Endothelial cell of hepatic sinusoid (primary cell): ENCODE data around the gene ADGRF5.

Experiments
- in situ Hi-C: cut with HindIII; loops from 2 replicates; pipeline ENCODE4 v1.10.0; 2017; ENCODE audit warnings: low sequenced_read_pairs

ADGRF5 gene

DNA sequence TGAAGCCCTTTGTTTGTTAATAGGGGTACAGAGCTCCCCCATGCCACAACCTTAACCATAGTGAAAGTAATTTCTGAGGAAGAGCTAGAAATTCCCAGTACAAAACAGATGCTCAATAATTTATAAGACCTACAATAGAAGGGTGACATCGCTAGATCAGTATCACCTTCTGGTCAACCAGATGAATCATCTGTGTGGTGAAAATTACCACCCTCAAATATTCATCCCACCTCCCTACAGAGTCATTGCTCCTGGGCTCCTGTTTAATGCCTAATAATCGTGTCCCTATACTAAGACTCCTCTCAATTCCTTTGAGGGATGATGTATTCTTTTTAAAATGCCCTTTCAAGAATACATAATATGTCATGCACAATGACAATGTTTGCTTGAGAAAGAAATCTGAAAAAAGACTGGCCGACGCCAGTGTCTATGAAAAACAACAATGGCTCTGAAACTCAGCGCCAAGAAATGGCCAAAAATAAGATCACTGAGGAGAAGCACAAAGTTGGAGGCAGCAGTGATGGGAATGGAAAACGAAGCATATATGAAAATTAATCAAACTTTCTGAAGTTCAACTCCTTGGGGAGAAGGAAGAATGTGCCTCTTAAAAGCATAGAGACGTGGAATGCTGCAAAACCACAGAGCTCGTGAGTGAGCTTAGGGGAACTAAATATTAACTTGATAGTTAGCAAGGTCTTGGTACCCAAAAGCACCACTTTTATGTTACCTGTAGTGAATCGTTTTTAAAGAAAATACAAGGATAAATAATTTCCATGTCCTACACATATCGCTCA lies 11.0 kb upstream of the ADGRF5 start:
- in situ Hi-C loops: no loop called here

- in situ Hi-C loops: no loop called here
These were observed 9.7 kb upstream of the ADGRF5 start for GRCh38 chr6:46931416-46931815.

- in situ Hi-C loops: no loop called here
These were observed 8.6 kb upstream of the ADGRF5 start for GRCh38 chr6:46930331-46930730.

- in situ Hi-C loops: no loop called here
These were observed 5.3 kb upstream of the ADGRF5 start for GRCh38 chr6:46927066-46927465.

DNA sequence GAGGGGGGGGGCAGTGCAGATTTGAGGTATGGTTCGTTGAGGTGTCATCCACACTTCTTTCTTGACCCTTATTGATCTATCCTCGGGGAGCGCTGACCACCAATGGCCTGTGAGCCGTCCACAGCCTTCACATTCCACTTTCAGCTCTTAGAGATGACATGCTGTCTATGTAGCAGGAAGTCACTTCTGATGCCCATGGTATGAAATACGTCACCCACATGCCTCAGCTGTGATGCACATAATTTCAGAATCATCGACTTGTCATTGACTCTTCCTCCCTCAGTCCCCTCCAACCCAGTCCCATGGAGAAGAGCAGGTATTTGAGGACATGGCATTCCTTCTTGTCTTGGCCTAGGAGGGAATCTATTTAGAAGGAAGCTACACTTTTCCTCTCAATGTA lies 4.7 kb upstream of the ADGRF5 start:
- in situ Hi-C loops: no loop called here

DNA sequence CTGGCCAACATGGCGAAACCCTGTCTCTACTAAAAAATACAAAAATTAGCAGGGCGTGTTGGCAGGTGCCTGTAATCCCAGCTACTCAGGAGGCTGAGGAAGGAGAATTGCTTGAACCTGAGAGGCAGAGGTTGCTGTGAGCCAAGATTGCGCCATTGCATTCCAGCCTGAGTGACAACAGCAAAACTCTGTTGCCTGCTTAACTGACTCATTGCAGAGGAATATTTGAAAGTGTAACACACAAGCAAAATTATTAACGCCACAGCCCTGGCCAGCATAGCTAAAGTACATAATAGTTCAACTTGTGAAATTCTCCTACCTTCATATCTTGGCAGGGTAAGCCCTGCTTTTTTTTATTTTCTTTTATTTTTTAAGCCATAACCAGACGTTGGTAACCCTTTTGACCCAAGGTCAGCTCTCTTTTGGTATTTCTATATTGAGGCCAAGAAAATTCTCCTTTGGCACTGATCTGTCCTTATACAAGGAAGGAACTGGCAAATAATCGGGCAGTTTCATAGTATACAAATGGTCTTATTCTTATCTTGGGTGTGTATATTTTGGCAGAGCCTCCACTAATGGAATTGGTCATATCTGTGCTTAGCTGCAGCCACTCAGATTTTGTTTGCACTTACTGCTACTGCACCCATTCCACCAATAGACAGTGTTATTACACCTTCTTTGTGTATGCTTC lies 4.0 kb upstream of the ADGRF5 start:
- in situ Hi-C loops: no loop called here

GRCh38 chr6:46923476-46923875 lies 1.7 kb upstream of the ADGRF5 start:
- in situ Hi-C loops: no loop called here

- in situ Hi-C loops: no loop called here
These were observed 679 bp downstream of the ADGRF5 start for GRCh38 chr6:46921059-46921458.

DNA sequence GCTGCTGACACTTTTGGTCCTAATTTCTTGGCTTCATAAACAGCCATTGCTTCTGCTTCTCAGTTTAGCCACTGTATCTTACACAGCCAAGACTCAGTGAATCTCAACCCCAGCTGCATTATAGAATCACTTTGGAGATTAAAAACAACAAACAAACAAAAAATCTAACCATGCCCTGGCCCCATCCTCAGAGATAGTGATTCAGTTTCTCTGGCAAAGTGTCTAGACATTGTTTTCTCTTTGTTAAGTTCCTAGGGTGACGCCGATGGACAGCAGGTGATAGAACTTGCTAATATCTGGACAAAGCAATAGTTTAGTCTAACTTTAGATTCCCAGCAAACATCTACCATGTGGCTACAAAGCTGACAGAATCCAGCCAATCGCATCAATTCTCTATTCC lies 2.9 kb downstream of the ADGRF5 start:
- in situ Hi-C loops: no loop called here

DNA sequence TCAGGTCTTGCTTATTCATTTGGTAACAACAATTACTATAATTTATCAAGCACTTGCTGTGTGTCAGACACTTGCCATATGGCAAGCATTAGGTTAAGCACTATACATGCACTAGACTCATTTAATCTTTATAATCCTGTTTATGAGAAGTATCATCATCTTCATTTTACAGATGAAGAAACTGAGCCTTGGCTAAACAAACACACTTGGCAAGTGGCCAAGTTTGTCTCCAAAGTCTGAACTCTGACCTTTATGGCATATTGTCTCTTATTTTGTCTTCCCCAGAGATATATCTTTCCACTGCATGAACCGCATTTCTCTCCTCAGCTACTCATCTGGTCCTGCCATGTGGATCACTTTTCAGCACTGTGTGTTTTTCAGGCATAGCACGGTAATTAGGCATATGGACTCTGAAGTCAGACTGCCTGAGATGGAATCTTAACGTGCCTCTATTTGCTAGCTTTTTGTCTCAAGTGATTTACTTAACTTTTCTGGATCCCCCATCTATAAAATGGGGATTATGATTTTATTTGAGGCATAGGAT lies 4.7 kb downstream of the ADGRF5 start:
- in situ Hi-C loops: no loop called here

DNA sequence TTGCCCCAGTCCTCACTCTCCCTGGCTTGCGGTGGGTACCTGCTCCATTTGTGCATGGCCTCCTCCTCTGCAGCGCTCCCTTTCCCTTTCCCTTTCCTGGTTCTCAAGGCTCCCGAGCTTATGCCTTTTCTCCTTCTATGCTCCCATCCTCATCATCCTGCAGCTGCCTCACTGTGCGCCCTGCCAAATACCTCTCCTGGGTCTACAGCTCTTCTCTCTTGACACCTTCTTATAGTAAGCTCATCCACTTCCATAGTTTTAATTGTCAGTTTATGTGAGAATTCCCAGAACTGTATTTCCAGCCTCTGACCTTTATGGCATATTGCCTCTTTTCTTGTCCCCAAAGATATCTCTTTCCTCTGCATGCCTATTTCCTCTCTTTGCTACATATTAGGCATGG lies 5.9 kb downstream of the ADGRF5 start:
- in situ Hi-C loops: no loop called here

DNA sequence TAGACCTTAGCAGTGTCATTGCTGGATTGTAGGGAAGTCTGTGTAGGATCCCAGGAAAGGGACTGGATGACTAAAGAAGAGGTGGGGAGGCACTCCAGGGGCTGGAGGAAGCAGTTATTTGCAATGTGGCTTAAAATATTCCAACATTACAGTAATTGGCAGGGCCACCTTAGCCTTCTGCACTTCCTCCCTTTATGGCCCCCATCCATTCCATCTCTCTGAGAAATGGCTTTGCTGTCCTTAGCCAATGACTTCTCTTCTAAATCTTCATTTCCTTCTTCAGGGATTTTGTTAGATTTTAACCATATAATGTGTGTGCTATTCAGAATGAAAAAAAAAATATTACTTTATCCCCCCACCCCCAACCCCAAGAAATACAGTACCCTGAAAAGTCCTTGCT lies 6.4 kb downstream of the ADGRF5 start:
- in situ Hi-C loops: no loop called here

- in situ Hi-C loops: no loop called here
These were observed 7.4 kb downstream of the ADGRF5 start for GRCh38 chr6:46914279-46914810.

DNA sequence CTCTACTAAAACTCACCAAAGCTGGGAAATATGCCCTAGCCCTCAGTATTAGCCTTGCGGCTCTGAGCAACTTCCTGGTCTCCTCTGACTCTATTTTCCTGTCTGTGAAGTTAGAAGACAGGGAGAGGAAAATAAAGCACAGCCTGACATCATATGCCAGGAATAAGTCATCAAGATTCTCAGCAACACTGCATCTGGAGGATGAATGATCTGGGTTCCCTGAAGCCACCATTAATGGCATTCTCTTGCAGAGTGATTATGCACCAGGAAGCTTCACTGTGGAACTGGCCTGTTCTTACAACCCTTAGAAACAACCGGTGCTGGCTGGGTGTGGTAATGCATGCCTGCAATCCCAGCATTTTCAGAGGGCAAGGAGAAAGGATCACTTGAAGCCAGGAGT lies 12.4 kb downstream of the ADGRF5 start:
- in situ Hi-C loops: no loop called here

DNA sequence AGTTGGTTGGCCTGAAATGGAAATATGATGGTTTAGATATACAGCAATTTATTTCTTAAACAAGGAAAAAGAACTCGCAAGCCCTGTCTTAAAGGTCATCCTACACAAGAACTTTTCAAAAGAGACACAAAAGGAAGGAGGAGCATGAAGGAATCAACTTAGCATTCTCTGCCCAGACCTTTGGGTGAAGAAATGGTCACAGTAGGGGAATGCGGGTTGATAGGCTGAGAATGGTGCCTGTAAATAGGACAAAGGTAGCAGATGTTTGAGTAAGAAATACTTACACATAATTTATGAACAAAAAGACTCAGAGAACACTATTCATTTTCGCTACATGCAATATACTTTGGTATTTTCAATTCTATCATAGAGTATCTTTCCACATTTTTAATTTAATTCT lies 15.0 kb downstream of the ADGRF5 start:
- in situ Hi-C loops: no loop called here

DNA sequence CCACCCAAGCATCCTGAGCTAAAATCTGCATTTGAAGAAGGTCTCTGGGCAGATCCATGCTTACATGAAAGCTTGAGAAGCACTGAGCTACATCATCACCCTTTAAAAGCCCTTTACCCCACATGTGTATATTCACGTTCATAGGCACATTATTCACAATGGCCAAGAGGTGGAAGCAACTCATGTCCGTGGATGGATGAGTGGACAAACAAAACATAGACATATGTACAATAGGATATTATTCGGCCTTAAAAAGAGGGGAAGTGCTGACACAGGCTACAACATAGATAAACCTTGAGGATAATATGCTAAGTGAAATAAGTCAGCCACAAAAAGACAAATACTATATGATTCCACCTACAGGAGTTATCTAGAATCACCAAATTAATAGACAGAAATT lies 17.6 kb downstream of the ADGRF5 start:
- in situ Hi-C loops: no loop called here

- in situ Hi-C loops: no loop called here
These were observed 18.6 kb downstream of the ADGRF5 start for GRCh38 chr6:46903175-46903574.

- in situ Hi-C loops: no loop called here
These were observed 19.8 kb downstream of the ADGRF5 start for GRCh38 chr6:46901882-46902314.

GRCh38 chr6:46900266-46900665 lies 21.5 kb downstream of the ADGRF5 start:
- in situ Hi-C loops: no loop called here

- in situ Hi-C loops: no loop called here
These were observed 22.1 kb downstream of the ADGRF5 start for GRCh38 chr6:46899659-46900058.

DNA sequence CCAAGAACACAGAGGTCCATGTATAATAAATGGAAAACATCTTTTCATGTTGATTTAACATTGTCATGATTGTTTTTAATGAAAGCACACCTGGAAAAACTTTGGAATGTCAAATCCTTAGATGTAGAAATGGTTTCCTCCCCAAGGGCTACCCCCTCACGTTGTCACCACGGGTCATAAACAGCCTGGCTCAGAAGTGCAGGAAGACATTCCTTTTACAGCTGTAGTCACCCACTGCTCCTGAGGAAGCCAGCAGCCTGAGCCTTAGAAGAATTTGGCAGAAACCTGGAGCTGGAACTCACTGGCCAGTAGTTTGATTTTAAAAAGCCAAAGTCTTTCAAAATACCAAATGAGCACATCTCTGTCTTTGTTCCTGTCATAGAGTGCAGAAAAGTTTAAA lies 23.7 kb downstream of the ADGRF5 start:
- in situ Hi-C loops: no loop called here

DNA sequence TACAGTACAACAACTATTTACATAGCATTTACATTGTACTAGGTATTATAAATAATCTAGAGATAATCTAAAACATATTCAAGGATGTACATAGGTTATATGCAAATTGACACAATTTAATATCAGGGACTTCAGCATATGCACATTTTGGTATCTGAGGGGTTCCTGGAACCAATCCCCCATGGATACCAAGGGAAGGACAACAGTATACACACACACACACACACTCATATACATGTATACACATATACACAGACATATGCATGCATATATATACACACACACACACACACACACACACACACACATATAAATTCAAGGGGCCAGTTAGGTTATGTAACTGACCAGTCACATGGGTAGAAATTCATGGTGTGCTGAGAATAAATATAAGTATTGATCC lies 24.9 kb downstream of the ADGRF5 start:
- in situ Hi-C loops: no loop called here
